Measurements from ENCODE around the gene ADNP. TPM values are rescaled to one million over a fixed set of nuclear protein-coding genes. Genes with fewer than 3 reads are reported as not detected.
"Not testable (repeated sequence)": the region's sequence is repeated elsewhere in the genome, so short reads cannot be mapped to it uniquely, and the experiment has no call there.

Gene ADNP
- total RNA-seq, 1 experiment from 2014 or later, result 47.5 TPM

DNA sequence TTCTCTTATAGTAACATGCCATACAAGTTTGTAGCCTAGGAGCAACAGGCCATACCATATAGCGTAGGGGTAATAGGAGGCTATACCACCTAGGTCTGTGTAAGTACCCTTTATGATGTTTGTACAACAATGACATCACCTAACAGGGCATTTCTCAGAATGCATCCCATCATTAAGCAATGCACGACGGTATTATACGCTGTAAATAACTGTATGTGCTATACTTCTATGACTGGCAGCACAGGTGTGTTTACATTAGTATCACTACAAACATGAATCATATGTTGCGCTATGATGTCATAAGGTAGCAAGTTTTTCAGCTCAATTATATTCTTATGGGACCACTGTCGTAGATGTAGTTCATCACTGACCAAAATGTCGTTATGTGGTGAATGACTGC, 31.0 kb downstream of the ADNP start:
- no peaks in the 10 kb centered on the region for H3K9me3 ChIP-seq (replicated peaks)
- DNase-seq, result no peak
- H3K4me3 ChIP-seq, result no peak overlapping the region
- no peaks in the 10 kb centered on the region for H3K27me3 ChIP-seq
- H3K27ac ChIP-seq, result no peak overlapping the region
- no peaks in the 10 kb centered on the region for H3K4me1 ChIP-seq
- peaks cover 83% of the 10 kb centered on the region for H3K36me3 ChIP-seq

- Histone ChIP-seq H3K36me3 (peaks cover 94% of the 10 kb centered on the region), H3K27me3 (no peaks in the 10 kb centered on the region), H3K4me3 (no peak overlapping the region), H3K9me3 (replicated peaks) (no peaks in the 10 kb centered on the region), H3K4me1 (no peaks in the 10 kb centered on the region), H3K27ac (no peak overlapping the region)
- DNase-seq, result no peak
Observed at GRCh38 chr20:50898475-50898874, 32.8 kb downstream of the ADNP start.

DNA sequence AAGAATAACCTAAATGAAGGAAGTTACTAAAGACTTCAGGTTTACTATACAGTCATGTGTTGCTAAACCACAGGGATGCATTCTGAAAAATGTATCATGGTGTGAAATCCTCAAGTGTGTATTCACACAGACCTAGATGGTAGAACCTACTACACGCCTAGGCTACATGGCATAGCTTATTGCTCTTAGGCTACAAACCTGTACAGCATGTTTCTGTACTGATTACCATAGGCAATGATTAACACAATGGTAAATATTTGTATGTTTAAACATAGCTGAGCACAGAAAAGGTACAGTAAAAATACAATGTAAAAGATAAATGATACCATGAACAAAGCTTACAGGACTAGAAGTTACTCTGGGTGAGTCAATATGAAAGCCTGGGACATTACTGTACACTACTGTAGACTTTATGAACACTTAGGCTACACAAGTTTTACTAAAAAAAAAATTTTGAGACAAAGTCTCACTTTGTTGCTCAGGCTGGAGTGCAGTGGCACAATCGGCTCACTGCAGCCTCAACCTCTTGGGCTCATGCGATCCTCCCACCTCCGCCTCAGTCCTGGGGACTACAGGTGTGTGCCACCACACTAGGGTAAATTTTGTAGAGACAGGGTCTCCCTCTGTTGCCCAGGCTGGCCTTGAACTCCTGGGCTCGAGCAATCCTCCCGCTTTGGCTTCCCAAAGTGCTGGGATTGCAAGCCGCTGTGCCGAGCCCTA, 36.0 kb downstream of the ADNP start:
- H3K4me1 ChIP-seq, result no peaks in the 10 kb centered on the region
- H3K36me3 ChIP-seq, result peaks cover 87% of the 10 kb centered on the region
- H3K4me3 ChIP-seq, result no peak overlapping the region
- H3K27ac ChIP-seq, result no peak overlapping the region
- no peaks in the 10 kb centered on the region for H3K27me3 ChIP-seq
- DNase-seq, result no peak
- H3K9me3 ChIP-seq (replicated peaks), result no peaks in the 10 kb centered on the region

DNA sequence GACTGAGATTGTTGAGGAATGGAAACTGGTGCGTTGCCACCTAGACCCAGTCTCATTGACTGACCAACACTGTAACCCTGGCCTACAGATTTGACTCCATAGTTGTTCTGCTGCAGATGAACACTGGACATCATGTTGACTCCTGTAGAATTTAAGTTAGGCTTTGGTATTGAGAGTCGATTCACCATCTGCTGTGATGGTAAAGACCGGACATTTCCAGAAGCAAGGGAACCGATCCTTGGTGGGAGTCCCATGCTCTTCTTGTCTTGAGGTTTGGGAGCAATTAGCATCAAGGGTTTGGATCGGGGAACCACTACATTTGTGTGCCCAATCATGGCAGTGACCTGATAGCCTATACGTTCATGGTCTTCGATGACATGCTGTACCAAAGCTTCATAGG, 37.6 kb downstream of the ADNP start:
- H3K27ac ChIP-seq, result no peak overlapping the region
- H3K4me1 ChIP-seq, result no peaks in the 10 kb centered on the region
- H3K27me3 ChIP-seq, result no peaks in the 10 kb centered on the region
- peaks cover 87% of the 10 kb centered on the region for H3K36me3 ChIP-seq
- no peak for DNase-seq
- H3K9me3 ChIP-seq (replicated peaks), result no peaks in the 10 kb centered on the region
- no peak overlapping the region for H3K4me3 ChIP-seq

GRCh38 chr20:50892394-50892793, 38.8 kb downstream of the ADNP start:
- H3K27me3 ChIP-seq, result no peaks in the 10 kb centered on the region
- DNase-seq, result no peak
- no peaks in the 10 kb centered on the region for H3K4me1 ChIP-seq
- no peak overlapping the region for H3K4me3 ChIP-seq
- no peaks in the 10 kb centered on the region for H3K9me3 ChIP-seq (replicated peaks)
- no peak overlapping the region for H3K27ac ChIP-seq
- peaks cover 83% of the 10 kb centered on the region for H3K36me3 ChIP-seq

- Histone ChIP-seq H3K36me3 (peaks cover 75% of the 10 kb centered on the region), H3K9me3 (replicated peaks) (no peaks in the 10 kb centered on the region), H3K4me3 (no peak overlapping the region), H3K4me1 (no peaks in the 10 kb centered on the region), H3K27ac (no peak overlapping the region), H3K27me3 (no peaks in the 10 kb centered on the region)
- no peak for DNase-seq
Observed at GRCh38 chr20:50891138-50891537, 40.1 kb downstream of the ADNP start.

- Histone ChIP-seq H3K36me3 (peaks cover 40% of the 10 kb centered on the region), H3K27me3 (no peaks in the 10 kb centered on the region), H3K4me3 (no peak overlapping the region), H3K4me1 (no peaks in the 10 kb centered on the region), H3K9me3 (replicated peaks) (no peaks in the 10 kb centered on the region), H3K27ac (no peak overlapping the region)
- no peak for DNase-seq
Observed at GRCh38 chr20:50887576-50887975, 43.7 kb downstream of the ADNP start.

DNA sequence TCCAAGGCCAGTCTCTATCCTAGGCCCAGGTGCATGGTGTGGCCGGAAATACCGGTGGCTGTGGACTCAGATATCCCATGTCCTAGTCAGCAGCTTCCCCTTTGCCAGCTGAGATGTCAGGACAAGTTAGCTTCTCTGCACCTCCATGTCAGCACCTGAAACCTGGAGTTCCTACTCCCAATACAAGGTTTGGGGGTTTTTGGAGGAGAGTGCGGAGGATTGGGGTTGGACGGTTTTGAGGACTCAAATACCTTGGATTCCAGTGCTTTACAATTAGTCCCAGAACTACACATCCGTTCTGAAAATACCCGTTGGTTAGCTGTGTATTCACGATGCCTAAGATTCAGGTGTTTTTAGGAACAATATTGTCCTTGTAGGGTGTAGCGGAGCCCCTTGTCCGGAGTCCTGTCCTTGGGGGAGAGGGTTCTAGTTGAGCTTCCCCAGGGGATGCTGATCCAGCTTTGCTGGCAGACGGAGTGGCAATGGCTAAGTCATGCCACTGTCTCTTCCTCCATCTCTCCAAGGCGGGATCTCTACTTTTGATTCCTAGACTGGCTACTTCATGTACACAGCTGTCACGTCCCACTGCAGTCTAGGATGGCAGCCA, 45.0 kb downstream of the ADNP start:
- Histone ChIP-seq H3K27ac (no peak overlapping the region), H3K27me3 (no peaks in the 10 kb centered on the region), H3K4me3 (no peak overlapping the region), H3K9me3 (replicated peaks) (no peaks in the 10 kb centered on the region), H3K36me3 (peaks cover 27% of the 10 kb centered on the region), H3K4me1 (no peaks in the 10 kb centered on the region)
- no peak for DNase-seq

GRCh38 chr20:50885781-50886180, 45.5 kb downstream of the ADNP start:
- Histone ChIP-seq H3K36me3 (peaks cover 26% of the 10 kb centered on the region), H3K4me1 (no peaks in the 10 kb centered on the region), H3K9me3 (replicated peaks) (no peaks in the 10 kb centered on the region), H3K27ac (no peak overlapping the region), H3K4me3 (no peak overlapping the region), H3K27me3 (no peaks in the 10 kb centered on the region)
- DNase-seq, result no peak

GRCh38 chr20:50885068-50885467, 46.2 kb downstream of the ADNP start:
- Histone ChIP-seq H3K27ac (no peak overlapping the region), H3K27me3 (no peaks in the 10 kb centered on the region), H3K9me3 (replicated peaks) (no peaks in the 10 kb centered on the region), H3K4me1 (no peaks in the 10 kb centered on the region), H3K36me3 (peaks cover 23% of the 10 kb centered on the region), H3K4me3 (no peak overlapping the region)
- no peak for DNase-seq

DNA sequence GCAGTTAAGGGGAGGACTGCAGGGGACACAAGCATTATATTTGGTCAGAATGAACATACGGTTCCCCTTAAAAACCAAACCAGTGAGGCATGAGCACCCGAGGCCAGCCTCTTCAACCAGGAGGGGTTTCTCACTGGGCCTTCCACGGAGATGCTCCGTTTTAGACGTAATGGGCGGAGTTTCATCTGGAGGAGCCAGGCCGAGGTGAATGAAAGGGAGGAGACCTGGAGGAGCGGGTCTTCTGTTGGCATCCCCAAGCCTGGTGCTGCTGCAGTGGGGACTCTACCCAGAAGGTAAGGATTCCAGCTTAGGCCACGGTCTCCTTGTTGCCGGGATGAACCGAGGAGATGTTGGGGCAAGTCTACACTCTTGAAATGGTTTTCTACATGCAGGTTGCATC, 47.4 kb downstream of the ADNP start:
- Histone ChIP-seq H3K4me3 (no peak overlapping the region), H3K27ac (no peak overlapping the region), H3K27me3 (no peaks in the 10 kb centered on the region), H3K9me3 (replicated peaks) (no peaks in the 10 kb centered on the region), H3K4me1 (no peaks in the 10 kb centered on the region), H3K36me3 (peaks cover 12% of the 10 kb centered on the region)
- no peak for DNase-seq

DNA sequence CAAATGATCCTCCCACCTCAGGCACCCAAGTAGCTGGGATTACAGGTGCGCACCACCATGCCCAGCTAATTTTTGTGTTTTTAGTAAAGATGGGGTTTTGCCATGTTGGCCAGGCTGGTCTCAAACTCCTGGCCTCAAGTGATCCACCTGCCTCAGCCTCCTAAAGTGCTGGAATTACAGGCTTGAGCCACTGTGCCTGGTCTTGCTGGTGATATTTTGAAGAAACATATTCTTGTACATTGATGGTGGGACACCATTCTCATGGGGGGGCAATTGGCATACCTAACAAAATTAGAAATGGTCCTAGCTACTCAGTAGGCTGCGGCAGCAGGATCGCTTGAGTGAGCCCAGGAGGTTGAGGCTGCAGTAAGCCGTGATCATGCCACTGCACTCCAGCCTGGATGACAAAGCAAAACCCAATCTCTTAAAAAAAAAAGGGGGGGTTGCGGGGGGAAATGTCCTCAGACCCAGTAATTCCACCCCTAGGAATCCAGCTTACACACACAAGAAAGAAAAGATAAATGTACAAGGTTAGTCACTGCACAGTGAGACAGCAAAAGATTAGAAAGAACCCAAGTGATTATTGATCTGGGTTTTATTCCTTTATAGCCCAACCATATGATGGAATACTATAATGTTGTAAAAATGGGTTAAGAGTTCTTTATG, 49.3 kb downstream of the ADNP start:
- not testable (repeated sequence) for DNase-seq, H3K27me3 ChIP-seq, H3K4me1 ChIP-seq

DNA sequence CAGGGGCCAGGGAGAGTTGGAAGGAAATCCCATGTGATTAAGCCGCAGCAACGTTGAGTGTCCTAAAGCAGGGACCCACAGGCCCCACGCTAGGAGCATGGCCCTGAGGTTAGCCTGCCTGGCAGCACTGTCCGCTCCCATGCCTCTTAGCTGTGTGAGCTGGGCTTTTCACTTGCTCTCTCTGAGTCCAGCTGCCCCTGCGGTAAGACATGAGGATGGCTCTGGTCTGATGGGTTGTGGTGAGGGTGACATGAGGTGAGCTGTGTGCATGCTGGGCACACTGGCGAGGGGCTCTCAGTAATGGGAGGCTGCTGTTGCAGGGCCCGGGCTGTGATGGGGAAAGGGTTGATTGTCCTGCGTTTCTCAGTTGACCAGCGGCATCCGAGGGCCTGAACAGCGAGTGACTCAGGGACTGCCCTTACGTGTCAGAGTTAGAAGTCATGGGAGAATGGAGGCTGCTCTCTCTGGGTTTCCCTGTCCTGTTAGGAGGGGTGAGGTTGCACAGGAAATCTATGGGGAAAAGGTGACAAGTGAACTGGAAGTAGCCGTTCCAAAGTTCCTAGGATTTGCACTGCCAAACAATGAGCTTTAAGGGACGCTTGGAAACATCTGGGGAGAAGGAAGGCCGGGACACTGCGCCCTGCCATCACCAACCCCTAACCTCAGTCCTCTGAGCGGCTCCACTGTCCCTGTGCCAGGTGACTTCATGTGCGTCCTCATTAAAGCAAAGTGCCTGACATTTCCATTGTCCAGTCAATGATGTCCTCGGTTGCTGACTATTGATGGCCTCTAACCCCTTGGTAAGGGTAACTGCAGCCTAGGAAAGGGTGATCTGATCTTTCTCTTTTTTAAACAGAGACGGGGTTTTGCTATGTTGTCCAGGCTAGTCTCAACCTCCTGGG, 51.3 kb downstream of the ADNP start:
- Histone ChIP-seq H3K27me3 (no peaks in the 10 kb centered on the region), H3K27ac (no peak overlapping the region), H3K9me3 (replicated peaks) (no peaks in the 10 kb centered on the region), H3K36me3 (no peaks in the 10 kb centered on the region), H3K4me3 (no peak overlapping the region), H3K4me1 (no peaks in the 10 kb centered on the region)
- no peak for DNase-seq

More for the DNA sequence above, 49.3 kb downstream of the ADNP start:
- not testable (repeated sequence) for H3K9me3 ChIP-seq (replicated peaks); H3K4me3 ChIP-seq; H3K36me3 ChIP-seq; H3K27ac ChIP-seq

DNA sequence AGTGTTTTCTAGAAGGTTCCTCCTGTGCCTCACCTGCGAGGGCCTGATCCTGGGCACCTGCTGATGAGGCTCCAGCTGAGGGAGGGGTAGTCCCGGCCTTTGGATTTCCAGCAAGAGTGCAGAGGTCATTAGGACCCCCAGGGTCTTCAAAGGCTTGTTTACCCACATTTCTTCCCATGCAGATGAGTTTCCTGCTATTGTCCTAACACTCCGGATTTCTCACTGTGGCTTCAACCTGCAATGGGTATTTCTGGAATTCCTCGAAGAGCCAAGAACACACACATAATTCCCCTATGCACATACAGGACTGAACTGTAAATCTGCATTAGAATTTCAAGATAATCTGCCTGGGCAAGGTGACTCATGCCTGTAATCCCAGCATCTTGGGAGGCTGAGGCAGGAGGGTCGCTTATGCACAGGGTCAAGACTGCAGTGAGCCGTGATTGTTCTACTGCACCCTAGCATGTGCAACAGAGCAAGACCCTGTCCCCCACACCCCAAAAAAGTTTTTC, 53.9 kb downstream of the ADNP start:
- no peak for DNase-seq
- H3K4me3 ChIP-seq, result no peak overlapping the region
- no peaks in the 10 kb centered on the region for H3K9me3 ChIP-seq (replicated peaks)
- no peaks in the 10 kb centered on the region for H3K27me3 ChIP-seq
- H3K36me3 ChIP-seq, result no peaks in the 10 kb centered on the region
- H3K4me1 ChIP-seq, result no peaks in the 10 kb centered on the region
- H3K27ac ChIP-seq, result no peak overlapping the region

DNA sequence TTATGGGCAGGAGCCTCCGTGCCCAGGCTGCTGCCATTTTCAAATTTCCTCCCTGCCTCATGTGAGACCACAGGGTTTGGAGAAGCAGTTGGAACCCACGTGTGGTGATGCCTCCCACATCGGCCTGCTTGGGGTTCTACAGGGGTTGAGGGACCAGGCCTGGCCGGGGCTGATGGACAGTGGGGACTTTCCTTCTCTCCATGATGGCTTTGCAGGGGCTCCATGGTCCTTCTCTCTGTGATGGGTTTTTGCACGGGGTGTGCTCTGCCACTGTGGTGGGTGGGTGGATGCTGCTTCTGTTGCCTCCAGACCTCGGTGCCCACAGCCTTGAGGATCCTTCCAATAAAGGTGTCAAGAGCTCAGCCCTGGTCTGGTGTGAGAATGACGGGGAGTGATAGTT, 54.4 kb downstream of the ADNP start:
- DNase-seq, result no peak
- Histone ChIP-seq H3K36me3 (no peaks in the 10 kb centered on the region), H3K27ac (no peak overlapping the region), H3K27me3 (no peaks in the 10 kb centered on the region), H3K4me1 (no peaks in the 10 kb centered on the region), H3K9me3 (replicated peaks) (no peaks in the 10 kb centered on the region), H3K4me3 (no peak overlapping the region)
